SKM-1 (cell line): ENCODE data around the gene CPSF4L.

Experiments used
- DNase-seq: peaks from one replicate; lab custom pipeline; 2025; ENCODE audit not compliant: unreplicated experiment; lab: John Stamatoyannopoulos, UW

CPSF4L gene

DNA sequence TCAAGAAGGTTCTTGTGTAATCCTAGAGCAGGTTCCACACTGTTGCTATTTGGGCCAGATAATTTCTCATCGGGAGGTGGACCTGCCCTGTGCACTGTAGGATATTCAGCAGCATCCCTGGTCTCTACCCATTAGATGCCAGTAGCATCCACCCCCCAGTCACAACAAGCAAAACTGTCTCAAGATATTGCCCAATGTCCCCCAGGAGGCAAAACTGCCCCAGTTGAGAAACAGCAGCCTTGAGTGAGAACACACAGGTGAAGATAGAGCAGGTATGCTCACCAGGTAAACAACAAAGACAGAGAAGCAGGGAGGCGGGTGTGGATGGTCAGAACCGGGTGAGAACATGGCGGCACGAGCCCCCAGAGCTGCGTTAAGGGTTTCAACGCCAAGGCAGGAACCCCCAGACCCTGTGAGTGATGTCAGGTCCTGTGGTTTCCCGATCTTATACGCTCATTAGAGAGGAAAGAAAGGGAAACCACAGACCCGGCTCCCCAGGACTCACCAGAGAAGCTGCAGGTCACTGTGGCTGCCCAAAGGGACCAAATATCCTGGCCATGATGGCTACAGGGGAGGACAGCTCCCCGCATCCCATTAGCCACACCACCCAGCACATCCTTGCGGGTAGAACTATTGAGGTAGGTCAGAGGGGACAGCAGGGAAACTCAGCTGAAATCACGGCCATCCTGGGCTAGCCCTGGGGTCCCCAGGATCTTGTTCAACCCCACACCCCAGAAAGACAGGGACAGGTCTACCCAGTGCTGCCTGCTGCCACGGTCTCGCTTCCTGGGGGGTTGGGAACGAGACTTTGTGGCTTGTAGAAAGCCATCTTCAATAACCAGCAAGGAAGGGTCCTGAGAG, 28.9 kb upstream of the CPSF4L start:
- no peak for DNase-seq

DNA sequence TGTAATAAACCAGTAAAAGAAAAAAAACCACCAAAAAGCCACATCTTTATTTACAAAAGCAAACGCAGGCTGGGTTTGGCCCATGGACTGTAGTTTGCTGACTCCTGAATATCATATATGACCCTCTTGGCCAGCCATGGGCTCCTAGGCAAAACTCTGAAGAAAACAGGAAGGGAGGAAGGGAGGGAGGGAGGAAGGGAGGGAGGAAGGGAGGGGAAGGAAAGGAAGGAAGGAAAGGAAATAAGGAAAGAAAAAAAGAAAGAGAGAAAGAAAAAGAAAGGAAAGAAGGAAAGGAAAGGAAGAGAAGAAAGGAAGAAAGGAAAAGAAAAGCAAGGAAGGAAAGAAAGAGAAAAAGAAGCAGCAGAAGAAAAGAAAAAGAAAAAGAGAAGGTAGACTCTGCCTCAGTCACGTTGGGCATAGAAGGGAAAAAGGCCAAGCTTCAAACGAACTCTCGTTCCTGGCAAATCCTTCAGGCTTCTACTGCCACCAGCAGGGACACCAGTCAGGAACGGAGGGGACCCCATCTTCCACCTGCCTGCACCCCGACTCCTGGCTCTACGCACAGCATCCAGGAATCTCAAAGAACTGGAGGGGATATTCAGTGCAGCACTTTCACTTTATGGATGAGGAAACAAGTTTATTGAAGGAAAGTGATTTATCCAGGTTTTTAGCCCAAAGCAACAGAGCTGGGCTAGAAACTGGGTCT, 28.0 kb upstream of the CPSF4L start:
- no peak for DNase-seq

DNA sequence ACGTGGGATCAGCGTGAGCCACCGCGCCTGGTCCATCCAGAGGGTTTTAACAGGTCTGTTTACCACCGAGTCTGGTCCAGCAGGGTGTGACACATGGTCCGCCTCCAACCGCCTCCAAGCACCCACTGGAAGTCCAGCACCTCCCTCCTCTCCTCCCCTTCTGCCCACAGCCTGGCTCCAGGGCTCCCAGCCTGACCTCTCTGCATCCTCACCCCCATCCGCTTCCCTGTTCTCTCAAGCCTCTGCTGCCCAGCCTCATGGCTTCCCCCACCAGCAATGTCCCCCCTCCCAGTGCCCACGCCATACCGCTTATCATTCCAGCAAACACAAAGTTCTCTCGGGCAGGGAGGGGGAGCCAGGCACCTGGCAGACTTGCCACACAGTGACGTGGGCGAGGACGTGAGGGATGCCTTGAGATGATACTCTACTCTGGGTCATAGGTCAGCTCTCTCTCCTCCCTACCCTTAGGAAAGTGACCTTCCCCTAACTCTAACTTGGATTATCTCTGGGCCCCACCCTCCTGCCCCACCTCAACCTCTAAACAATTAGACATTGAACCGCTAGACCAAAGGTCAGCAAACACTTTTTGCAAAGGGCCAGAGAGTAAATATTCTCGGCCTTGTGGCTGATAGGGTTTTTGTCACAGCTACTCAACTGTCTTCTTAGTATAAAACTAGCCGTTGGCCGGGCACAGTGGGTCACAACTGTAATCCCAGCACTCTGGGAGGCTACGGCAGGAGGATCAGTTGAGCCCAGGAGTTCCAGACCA, 27.0 kb upstream of the CPSF4L start:
- DNase-seq, result no peak

DNA sequence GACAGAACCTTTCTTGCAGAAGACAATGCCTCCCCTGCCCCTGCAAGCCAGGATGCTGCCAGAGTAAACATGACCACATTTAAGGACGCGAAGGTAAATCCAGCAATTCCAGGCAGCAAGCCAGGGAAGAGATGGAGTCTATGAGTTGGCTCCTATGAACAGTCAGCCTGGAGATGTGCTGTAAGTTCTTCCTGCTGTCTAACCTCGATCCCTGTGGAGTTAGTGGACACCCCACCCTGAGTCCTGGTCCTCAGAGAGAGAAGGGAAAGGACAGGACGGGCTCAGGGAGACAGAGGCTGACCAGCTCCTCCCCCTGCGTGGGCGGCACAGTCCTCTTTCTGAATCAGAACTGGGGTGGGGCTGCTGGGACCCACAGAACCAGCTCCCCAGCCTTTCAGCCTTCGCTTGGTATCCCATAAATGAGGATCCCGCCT, 25.2 kb upstream of the CPSF4L start:
- DNase-seq, result no peak

DNA sequence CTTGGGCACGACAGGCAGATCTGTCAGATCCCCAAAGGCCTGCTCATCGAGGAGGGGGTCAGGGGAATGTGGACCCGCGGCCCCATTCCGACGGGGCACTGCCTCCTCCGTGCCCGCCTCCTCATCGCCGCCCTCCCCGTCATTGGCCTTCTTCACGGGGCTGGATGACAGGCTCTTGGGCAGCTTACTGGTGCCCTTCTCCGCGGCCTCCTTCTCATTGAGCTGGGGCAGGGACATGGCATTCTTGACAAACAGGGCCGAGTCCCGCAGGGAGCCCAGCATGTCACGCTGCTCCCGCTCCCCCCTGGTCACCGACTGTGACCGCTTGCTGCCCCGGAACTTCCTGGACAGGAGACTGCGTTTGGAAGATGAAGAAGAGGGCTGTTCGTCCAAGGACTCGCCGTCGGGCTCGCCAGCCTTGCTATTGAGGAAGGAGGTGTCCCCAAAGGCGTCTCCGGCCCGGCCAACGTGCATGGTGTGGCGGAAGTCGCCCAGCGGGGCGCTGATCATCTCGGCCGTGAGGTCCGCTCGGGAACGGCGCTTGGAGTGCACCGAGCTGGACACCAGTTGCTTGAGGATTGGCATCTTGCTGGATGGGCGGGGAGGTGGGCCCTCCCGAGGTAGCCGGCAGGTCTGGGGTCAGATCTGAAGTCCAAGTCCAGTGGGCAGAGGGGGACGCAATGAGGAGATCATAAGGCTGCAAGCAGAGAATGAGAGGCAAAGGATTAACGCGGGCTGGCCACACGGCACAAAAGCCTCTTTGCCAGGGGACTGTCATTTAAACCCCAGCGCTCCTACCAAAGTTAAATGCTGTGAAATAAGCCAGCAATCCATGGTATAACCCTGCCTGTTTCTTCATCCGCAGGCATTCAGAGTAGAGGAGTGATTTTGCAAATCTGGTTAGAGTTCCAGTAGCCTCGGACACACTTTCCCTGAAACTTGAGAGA, 24.5 kb upstream of the CPSF4L start:
- no peak for DNase-seq

DNA sequence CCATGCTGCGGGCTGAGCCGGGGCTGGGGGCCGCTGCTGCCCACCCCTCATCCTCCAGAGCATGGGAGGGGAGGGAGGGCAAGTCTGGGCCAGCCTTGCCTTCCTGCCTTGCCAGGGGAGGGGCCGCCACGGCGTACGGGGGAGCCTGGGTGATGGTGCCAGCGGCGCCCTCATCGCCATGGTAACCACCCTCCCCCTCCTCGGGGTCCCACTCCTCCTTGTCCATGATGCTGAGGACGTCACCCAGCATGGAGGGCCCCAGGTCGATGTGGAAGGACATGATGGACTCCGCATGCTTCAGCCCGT, 23.9 kb upstream of the CPSF4L start:
- DNase-seq, result no peak

DNA sequence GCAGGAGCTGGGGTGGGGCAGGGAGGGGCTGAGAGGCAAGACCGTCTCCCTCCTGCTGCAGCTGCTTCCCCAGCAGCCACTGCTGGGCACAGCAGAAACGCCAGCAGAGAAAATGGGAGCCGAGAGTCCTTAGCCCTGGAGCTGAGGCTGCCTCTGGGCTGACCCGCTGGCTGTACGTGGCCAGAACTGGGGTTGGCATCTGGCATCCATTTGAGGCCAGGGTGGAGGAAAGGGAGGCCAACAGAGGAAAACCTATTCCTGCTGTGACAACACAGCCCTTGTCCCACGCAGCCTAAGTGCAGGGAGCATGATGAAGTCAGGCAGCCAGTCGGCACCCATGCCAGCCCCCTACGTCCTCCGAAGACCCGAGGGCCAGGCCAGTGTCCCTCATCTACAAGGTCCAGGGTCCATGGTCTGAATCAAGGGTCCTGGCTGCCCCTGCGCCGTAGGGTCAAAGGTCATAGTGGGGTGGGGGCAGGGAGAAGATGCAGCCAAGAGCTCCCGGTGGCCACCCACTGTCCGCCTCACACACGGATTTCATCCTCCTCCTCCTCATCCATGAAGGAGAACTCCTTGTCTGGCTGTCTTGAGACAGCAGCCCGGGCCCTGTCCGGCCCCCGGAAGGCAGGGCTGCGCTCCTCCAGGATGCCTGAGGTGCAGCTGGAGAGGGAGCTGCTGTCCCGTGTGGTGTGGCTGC, 23.4 kb upstream of the CPSF4L start:
- DNase-seq, result no peak

GRCh38 chr17:73284354-73284753, 22.7 kb upstream of the CPSF4L start:
- no peak for DNase-seq

- no peak for DNase-seq
Observed at GRCh38 chr17:73283841-73284282, 22.2 kb upstream of the CPSF4L start.

GRCh38 chr17:73283250-73283649, 21.6 kb upstream of the CPSF4L start:
- no peak for DNase-seq

GRCh38 chr17:73282629-73283028, 20.9 kb upstream of the CPSF4L start:
- DNase-seq, result no peak

GRCh38 chr17:73281928-73282327, 20.2 kb upstream of the CPSF4L start:
- DNase-seq, result no peak

DNA sequence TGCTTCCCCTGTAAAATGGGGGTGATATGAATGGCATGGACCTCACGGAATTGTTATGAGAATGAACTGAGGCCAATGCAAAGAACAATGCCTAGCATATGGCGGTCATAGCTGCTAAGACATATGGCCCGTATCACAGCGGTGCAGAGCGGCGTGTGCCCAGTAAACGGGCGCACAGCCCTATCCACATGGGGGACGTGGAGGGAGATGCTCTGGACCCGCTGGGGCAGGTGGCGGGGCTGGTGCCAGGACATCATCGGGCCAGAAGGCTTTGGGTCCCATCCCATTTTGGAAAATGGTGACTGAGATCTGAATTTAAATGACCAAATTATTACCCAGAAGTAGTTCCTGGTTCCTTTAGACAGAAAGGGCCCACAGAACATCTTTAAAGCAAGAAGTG, 18.5 kb upstream of the CPSF4L start:
- DNase-seq, result no peak

- DNase-seq, result no peak
Observed at GRCh38 chr17:73279704-73280103, 18.0 kb upstream of the CPSF4L start.

DNA sequence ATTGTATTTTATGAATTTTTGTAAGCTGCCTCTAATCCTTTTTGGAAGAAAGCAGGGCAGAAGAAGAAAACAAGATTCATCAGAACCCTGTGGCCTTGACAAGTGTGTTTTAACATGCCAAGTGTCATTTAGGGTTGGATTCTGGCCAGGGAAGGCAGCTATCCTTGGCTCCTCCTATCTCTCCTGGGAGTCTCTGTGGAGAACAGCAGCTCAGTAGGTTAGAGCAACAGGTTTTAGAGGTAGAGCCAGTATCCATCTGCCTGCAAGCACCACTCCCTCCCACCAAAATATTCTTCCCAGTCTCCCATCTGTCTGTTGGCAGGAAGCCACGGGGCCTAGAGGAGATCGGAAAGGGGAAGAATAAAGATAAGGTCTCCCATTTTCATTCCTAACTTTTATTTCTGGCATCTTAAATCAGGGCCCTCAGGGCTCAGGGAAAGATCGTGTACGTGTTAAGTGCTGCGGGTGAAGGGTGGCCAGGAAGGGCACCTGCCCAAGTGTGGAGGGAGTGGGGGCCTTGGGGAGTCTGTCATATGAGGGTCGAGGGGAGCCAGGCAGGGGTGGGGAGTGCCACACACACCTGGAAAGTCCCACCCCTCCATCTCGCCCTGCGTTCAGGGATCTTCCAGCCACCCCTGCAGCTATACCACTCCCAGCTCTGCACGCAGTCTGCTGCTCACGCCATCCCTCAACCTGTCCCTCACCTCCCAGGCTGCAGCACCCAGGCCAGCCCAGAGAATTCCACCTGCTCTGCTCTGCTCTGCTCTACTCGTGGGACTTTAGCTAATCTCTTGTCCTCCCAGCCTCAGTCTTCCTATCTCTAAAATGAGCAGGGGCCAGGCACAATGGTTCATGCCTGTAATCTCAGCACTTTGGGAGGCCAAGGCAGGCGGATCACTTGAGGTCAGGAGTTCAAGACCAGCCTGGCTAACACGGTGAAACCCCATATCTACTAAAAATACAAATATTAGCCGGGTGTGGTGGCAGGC, 17.1 kb upstream of the CPSF4L start:
- no peak for DNase-seq

GRCh38 chr17:73278049-73278464, 16.4 kb upstream of the CPSF4L start:
- no peak for DNase-seq

DNA sequence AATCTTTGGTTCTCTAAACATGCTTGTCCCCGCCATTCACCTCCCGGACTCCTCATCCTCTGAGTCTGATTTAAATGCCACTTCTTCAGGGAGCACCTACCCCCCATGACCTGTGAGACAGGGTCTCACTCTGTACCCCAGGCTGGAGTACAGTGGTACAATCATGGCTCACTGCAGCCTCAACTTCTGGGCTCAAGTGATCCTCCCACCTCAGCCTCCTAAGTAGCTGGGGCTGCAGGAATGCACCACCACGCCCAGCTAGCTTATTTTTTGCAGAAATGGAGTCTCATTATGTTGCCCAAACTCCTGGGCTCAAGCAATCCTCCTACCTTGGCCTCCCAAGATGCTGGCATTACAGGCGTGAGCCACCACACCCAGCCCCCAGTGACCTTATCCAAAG, 12.8 kb upstream of the CPSF4L start:
- no peak for DNase-seq

DNA sequence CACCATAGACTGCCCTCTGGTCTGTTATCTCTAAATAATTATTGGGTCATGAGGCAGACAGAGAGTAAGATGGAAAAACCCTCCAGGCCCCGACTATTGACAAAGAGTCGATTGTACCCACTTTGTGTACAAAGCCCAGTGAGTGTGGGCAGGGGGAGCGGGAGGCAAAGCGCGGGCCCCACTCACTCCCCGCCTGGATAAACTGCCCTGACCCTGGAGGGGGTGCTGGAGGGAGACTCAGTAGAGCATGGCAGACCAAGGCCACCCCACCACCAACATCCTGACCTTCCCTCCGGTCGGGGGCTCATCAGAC, 11.2 kb upstream of the CPSF4L start:
- no peak for DNase-seq

- peak; percentile 84 for DNase-seq
Observed at GRCh38 chr17:73271072-73271471, 9.4 kb upstream of the CPSF4L start.
